DMS153 treated with DMSO at 0.1 percent for 48 hours (cell line): ENCODE results near the gene PTPRM.

ENCODE experiments used
- DNase-seq: peaks from one replicate; lab custom pipeline; 2025; ENCODE audit not compliant: unreplicated experiment; lab: John Stamatoyannopoulos, UW

PTPRM gene

GRCh38 chr18:7844418-7844817 lies 277.3 kb downstream of the PTPRM start:
- DNase-seq, result no peak

DNA sequence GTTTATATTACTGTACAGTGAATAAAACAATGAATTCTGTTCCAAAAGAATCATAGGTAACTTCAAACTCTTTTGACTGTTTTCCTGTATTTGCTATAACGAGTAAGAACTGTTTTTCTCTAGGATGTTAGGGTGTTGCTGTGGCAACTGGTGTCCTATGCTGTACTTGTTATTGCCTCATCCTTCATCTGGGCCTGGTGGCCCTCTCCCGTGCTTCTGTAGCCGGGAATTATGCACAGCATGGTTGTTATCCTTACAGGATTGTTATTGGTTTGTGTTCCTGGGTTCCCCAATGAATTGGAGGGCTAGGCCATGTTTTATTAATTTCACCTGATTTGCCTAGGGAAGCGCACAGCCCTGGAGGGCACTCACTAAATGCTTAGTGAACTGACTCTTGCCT lies 279.2 kb downstream of the PTPRM start:
- DNase-seq, result no peak

DNA sequence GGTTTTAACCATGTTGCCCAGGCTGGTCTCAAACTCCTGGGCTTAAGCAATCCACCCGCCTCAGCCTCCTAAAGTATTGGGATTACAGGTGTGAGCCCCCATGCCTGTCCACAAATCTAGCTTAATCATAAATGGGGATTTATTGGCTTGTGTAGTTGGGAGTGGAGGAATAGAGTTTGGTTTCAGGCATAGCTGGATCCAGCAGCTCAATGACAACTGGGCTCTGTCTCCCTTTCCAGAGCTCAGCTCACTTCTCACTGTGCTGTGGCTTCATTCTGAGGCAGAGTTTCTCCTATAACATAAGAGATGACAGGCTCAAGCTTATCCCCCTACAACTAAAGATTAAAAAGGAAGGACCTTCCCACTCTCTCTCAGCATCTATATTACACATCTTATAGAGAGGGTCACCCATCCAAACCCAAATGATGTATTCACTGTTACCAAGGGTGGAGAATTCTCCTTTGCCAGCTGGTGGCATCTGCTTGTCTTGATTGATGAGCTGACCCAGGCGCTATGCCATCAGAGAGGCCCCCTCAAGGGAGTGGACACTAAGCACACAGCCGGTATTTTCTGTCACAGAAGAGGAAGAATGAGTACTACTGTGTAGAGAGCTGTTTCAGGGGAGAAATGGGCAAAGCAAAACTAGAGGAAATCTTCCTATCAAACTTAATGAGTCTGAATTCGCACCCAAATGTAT lies 280.4 kb downstream of the PTPRM start:
- DNase-seq, result no peak

- no peak for DNase-seq
Measured at GRCh38 chr18:7848054-7848412, 280.9 kb downstream of the PTPRM start.

DNA sequence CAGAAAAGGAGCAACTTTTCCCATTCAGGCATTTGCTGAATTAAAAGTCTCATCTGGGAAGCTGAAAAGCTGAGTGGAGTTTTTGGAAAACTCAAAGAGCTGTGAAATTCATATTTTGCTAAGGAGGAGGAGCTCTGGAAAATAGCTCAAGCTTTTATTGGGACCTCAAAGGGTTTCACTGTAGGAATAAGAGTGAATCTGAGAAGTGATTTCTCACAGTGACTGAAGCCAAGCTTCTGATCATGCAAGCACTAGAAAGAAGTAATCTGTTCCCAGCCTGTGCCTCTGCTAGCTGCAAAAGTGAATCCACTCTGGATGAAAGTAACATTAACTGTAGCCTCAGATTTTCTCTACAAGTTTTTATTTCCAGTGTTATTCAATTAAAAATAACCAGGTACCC lies 283.3 kb downstream of the PTPRM start:
- no peak for DNase-seq

DNA sequence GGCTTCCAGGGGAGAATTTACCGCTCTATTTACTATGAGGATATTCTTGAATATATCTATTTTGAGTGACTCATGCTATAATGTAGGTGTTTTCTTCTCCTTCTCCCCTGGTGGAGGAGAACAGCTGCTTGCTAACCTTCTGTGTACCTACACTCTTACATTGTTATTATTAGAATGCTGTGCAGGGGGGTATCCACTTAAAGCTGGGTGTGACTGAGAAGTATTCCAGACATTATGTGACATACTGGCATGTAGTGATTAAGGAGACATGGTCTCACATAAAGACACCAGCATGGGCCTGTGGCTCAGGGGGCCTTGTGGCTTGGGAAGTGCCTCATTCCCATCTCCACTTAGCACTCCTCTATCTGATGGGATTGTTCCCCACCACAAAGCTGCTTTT lies 287.9 kb downstream of the PTPRM start:
- no peak for DNase-seq

- no peak for DNase-seq
Measured at GRCh38 chr18:7855671-7856070, 288.6 kb downstream of the PTPRM start.

DNA sequence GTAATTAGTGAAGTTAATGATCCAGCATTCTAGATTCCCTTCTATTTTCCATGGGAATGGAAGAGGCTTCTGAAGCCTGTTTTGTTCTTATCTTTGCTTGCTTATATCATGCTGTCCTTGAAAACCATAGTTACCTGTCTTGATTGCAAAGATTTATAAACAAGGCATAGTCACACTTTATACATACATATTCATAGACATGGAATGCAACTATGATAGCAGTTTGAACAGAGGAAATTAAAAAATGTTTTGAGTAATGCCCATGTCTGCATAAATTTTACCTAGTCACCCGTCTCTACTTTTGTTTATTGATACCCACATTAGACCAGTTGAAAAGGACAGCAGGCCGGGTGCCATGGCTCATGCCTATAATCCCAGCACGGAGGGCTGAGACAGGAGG lies 289.0 kb downstream of the PTPRM start:
- no peak for DNase-seq

- no peak for DNase-seq
Measured at GRCh38 chr18:7856733-7857132, 289.6 kb downstream of the PTPRM start.

DNA sequence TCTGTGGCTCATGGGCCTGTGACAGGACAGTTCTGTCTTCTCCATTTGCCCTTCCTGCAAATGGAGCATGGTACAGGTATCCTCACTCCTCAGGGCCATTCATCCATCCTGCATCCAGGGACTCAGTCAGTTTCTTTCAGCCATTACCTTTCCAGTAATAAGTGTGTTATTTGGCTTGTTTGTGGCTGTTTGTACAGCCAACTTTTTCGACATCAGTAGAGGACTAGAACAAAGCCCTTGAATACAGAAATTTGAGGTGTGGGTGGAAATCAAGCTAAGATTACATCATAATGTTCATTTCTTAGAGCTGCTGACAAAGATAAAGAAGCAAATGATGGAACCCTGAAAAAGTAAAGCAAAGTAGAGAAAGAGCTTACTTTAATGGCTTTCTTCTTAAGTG lies 290.4 kb downstream of the PTPRM start:
- DNase-seq, result no peak

DNA sequence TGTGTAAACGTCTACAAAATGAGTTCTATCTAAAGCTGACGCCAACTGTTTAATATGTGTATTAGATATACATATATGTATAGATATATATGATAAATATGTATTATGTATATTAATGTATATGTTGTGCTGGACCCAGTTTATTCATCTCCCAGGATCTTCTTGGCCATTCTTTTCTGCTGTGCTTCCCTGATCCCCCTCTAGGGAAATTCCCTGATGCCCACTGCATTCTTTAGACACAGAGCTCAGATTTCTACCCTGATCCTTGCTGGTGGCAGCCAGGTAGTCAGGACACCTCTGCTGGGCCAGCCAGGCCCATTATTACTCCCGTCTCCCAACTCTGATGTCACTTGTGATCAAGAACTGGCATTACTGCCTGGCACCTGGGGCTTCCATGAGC lies 292.0 kb downstream of the PTPRM start:
- DNase-seq, result no peak

GRCh38 chr18:7870266-7870665 lies 303.1 kb downstream of the PTPRM start:
- DNase-seq, result no peak

GRCh38 chr18:7870855-7871254 lies 303.7 kb downstream of the PTPRM start:
- no peak for DNase-seq

DNA sequence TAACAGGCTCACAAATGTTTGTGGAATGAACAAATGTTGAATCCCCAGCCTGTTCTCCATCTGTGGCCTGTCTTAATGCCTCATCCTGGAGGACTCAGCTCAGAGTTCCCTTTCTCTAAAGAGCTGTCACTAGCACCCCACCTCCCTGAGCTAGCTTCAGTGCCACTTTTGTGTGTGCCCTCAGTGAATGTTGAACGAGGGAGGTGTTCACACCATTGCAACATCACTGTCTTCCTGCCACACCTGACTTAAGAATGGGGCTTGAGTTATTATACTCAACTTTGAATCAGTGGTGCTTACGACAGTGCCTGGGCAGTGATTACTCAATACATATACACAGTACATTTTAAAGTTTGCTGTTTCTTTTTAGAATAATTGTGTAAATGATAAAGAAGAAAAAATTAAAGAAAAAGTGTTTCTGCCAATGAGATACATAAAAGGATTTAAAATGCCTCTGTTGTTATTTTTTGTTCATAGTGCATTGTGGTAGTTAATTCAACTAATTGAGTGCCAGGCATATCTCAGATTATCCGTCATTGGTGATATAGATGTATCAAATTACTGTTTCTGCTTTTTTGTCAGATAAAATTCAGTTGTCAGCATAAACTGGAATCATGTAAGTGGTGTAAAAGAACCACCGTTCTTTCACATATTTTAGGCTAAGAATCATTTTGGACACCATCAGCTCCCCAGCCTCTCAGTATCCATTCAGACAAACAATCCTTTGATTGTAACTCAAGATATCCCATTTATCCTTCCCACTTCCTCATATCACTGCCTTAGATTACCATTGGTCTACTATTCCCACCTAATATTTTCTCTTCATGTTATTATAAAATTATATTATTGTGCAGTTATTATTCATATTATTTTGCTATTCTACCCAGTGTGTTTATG lies 304.7 kb downstream of the PTPRM start:
- no peak for DNase-seq

GRCh38 chr18:7872569-7872968 lies 305.5 kb downstream of the PTPRM start:
- DNase-seq, result no peak

DNA sequence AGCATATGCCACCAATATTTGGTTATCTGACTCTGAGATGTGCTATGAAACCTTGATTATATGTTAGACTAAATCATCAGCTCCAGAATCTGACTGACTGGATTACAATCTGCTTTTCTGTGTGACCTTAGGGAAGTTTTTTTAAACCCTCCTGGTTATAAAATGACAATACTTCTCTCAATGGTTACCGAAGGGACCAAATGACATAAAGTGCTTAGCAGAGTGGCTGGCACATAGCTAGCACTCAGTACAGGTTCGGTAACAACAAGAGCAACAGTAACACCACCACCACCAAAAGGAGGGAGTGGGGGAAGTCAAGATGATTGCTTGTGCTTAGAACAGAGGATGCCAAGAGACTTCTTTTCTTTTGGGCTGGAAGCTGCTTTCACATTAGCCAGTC lies 306.2 kb downstream of the PTPRM start:
- no peak for DNase-seq

GRCh38 chr18:7876354-7877104 lies 309.4 kb downstream of the PTPRM start:
- no peak for DNase-seq

- DNase-seq, result no peak
Measured at GRCh38 chr18:7877609-7878008, 310.5 kb downstream of the PTPRM start.

- no peak for DNase-seq
Measured at GRCh38 chr18:7878265-7879211, 311.4 kb downstream of the PTPRM start.

- no peak for DNase-seq
Measured at GRCh38 chr18:7879717-7880116, 312.6 kb downstream of the PTPRM start.

DNA sequence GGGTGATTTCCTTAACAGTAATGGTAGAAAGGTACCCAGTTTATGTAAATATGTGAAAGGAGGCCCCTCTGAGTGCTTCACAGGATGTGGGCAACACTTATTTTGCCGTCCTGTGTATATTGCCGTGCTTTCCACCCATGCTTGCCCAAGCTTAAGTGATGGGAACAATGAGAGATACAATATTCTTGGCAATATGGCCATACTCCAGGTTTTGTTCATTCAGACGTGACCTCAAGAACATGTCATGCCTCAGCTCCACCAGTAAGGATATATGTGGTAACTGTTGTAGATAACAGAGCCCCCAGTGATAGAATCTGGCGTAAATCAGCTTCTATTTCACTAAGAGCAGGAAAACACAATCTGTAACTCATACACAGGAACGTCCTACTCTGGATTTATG lies 318.7 kb downstream of the PTPRM start:
- no peak for DNase-seq
